ENCODE results near the gene AGRP. TPM values are rescaled to one million over a fixed set of nuclear protein-coding genes. Genes with fewer than 3 reads are reported as not detected.

The AGRP gene
- total RNA-seq, 4 donors from 2014 or later: not detected

DNA sequence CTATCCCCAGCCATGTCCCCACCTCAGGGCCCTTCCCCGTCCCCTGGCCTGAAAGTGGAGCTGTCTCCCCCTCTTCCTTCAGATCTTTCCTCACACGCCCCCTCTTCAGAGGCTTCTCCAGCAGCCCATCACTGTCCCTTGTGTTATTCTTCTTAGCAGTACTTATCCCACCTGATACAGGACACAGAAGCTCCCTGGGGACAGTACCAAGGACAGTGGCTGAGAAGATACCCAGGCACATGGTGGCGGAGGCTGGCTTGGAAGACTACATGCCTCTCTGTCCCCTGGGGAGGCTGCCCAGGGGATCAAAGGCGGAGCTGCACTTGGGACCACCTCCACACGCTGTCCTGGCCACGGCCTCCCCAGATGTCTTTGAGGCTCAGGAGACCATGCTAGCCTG is 28.5 kb downstream of the AGRP start:
- no peaks in the 10 kb centered on the region for H3K9me3 ChIP-seq
- H3K36me3 ChIP-seq: peaks cover 0 to 32% (median 0%) of the 10 kb centered on the region in 3 donors
- no peaks in the 10 kb centered on the region for H3K27me3 ChIP-seq
- peaks cover 3 to 88% (median 23%) of the 10 kb centered on the region in 4 donors for H3K4me1 ChIP-seq
- TF ChIP-seq POLR2A (IDR thresholded peaks at IDR 0.05): no peak
- peak overlapping the region in 2 of 4 donors; percentile 36 to 94 for H3K27ac ChIP-seq
- no peak for DNase-seq
- no peak overlapping the region for H3K4me3 ChIP-seq

DNA sequence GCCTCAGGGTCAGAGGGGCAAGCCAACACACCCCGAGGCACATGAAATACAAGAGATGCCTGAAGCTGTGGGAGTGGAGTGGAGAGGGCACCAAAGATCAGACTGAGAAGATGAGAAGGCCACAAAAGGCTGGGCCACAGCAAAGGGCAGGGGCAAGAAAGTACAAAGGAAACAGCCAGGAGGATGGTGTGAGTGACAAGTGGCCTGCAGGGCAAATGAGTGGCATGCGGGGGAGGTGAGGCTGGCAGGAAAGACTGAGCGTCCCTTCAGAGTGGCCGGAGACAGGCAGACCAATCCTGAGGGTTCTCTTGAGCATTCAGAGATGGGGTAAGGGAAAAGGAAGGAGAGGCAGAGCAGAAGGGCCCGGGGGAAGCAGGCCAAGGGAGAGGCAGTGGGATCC is 29.2 kb downstream of the AGRP start:
- Histone ChIP-seq H3K27me3 (no peaks in the 10 kb centered on the region), H3K36me3 (peaks cover 0 to 38% (median 0%) of the 10 kb centered on the region in 3 donors), H3K4me3 (no peak overlapping the region), H3K9me3 (no peaks in the 10 kb centered on the region), H3K4me1 (peaks cover 3 to 88% (median 19%) of the 10 kb centered on the region in 4 donors), H3K27ac (peak overlapping the region in 2 of 4 donors; percentile 36 to 94)
- TF ChIP-seq, protein P1, sequence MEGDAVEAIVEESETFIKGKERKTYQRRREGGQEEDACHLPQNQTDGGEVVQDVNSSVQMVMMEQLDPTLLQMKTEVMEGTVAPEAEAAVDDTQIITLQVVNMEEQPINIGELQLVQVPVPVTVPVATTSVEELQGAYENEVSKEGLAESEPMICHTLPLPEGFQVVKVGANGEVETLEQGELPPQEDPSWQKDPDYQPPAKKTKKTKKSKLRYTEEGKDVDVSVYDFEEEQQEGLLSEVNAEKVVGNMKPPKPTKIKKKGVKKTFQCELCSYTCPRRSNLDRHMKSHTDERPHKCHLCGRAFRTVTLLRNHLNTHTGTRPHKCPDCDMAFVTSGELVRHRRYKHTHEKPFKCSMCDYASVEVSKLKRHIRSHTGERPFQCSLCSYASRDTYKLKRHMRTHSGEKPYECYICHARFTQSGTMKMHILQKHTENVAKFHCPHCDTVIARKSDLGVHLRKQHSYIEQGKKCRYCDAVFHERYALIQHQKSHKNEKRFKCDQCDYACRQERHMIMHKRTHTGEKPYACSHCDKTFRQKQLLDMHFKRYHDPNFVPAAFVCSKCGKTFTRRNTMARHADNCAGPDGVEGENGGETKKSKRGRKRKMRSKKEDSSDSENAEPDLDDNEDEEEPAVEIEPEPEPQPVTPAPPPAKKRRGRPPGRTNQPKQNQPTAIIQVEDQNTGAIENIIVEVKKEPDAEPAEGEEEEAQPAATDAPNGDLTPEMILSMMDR (IDR thresholded peaks at IDR 0.05): no peak
- peak in 1 of 2 donors; percentile 22 for TF ChIP-seq POLR2A (IDR thresholded peaks at IDR 0.05)
- peak in 1 of 3 donors; percentile 53 for DNase-seq

DNA sequence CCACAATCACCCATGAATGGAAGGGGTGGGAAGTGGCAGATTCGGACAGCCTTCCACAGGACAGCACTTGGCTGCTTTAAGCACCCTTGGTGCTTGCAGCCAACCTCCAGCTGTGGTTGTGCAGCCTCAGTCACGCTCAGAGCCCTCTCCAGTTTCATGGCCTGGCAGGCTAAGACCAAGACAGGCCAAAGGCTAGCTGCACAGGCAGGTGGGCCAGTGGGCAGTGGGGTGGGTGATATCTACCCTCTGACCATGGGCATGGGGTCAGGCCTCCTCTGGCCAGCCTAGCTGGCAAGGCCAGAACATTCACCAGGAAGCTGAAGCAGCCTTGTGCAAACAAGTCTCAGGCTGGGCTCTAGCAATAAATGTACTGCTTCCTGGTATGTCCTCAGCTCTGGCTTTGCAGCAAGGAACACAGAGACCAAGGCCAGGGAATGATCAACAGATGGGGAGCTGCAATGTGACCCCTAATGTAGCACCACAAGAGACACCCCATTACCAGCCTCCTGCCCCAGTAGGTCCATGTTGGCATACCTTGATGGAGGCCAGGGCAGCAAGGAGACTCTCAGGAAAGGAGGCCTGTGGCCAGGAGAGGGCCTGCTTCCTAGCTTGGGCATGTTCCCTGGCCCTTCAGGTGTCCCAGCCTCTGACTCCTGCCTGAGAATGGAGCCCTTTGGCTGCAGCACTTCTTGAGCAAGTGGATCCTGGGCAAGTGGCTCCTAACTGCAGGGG is 31.5 kb downstream of the AGRP start:
- TF ChIP-seq, protein P1 (IDR thresholded peaks at IDR 0.05): no peak
- TF ChIP-seq POLR2A (IDR thresholded peaks at IDR 0.05): peak in 1 of 2 donors; percentile 37
- Histone ChIP-seq H3K4me1 (peaks cover 3 to 86% (median 23%) of the 10 kb centered on the region in 4 donors), H3K27me3 (no peaks in the 10 kb centered on the region), H3K36me3 (peaks cover 0 to 41% (median 0%) of the 10 kb centered on the region in 3 donors), H3K27ac (peak overlapping the region in 3 of 4 donors; percentile 77 to 94 (median 90)), H3K9me3 (no peaks in the 10 kb centered on the region), H3K4me3 (no peak overlapping the region)
- peak in 1 of 3 donors; percentile 63 for DNase-seq

DNA sequence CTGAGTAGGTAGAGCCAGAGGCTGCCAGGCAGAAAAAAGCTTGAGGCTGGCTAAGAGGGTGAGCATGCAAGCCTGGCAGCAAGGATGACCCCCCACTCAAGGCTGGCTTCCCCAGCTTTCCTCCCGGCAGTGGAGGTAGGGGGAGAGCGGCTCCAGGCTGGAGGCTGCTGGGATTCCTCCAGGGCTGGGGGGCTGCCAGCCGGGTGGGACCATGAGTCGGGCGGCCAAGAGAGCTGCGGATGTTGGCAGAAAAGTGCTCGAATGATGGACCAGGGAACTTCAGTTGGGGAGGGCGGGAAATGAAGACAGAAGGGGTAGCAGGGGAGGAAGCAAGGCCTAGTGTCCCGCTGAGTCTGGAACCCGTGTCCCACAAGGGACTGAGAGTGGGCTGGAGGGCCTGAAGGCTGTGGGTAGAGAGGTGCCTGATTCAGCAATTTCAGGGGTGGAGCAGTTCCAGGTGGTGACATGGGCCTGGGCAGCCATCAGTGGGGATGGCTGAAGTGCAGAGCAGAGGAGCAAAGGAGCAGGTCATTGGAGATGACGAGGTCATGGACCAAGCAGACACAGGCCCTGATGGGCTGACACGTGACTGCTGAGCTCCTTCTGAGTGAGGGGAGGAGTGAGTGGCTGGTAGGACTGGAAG is 32.2 kb downstream of the AGRP start:
- H3K27me3 ChIP-seq: no peaks in the 10 kb centered on the region
- peaks cover 3 to 86% (median 23%) of the 10 kb centered on the region in 4 donors for H3K4me1 ChIP-seq
- no peaks in the 10 kb centered on the region for H3K9me3 ChIP-seq
- no peak overlapping the region for H3K4me3 ChIP-seq
- peak in 1 of 3 donors; percentile 48 for DNase-seq
- peaks cover 0 to 41% (median 0%) of the 10 kb centered on the region in 3 donors for H3K36me3 ChIP-seq
- TF ChIP-seq, protein P1 (IDR thresholded peaks at IDR 0.05): no peak
- no peak for TF ChIP-seq POLR2A (IDR thresholded peaks at IDR 0.05)
- H3K27ac ChIP-seq: peak overlapping the region in 3 of 4 donors; percentile 77 to 94 (median 90)

DNA sequence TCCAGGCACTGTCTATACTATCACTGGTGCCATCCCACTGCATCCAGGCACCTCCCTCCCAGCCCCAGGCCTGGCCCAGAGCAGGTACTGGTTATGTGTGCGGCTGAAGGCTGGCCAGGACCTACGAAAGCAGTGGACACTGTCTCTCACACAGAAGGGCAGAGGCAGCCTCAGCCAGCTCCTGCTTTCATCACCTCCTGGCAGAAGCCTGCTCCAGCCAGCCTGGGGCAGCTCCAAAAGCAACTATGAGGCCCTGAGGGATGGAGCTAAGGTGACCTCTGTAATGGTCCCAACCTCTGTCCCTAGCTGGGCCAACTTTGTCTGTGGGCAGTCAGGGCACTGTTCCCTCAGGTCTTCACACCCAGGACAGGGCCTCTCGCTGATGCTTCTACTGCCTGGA is 33.6 kb downstream of the AGRP start:
- TF ChIP-seq, protein P1 (IDR thresholded peaks at IDR 0.05): no peak
- TF ChIP-seq POLR2A (IDR thresholded peaks at IDR 0.05): no peak
- peak in 1 of 3 donors; percentile 57 for DNase-seq
- Histone ChIP-seq H3K27ac (peak overlapping the region in 3 of 4 donors; percentile 81 to 93 (median 90)), H3K9me3 (no peaks in the 10 kb centered on the region), H3K4me1 (peaks cover 3 to 92% (median 27%) of the 10 kb centered on the region in 4 donors), H3K36me3 (peaks cover 0 to 50% (median 0%) of the 10 kb centered on the region in 3 donors), H3K4me3 (no peak overlapping the region), H3K27me3 (no peaks in the 10 kb centered on the region)

DNA sequence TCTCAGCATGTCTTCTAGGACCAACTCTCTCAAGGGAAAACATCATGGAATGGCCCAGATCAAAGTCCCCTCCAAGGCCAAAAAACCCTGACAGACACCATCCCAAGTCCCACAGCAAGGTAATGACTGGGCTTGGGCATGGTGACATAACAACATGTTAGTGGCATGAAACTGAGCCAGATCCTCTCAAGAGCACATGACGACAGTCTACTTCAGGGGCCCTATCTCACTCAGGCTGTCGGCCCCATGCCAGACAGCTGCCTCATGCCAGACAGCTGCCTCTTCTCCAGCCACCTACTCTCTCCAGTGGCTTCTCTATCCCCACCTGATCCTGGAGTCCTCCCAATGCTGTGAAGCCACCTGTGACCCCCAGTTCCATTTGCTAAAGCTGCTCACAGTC is 34.0 kb downstream of the AGRP start:
- Histone ChIP-seq H3K4me1 (peaks cover 3 to 95% (median 28%) of the 10 kb centered on the region in 4 donors), H3K36me3 (peaks cover 0 to 54% (median 0%) of the 10 kb centered on the region in 3 donors), H3K27me3 (no peaks in the 10 kb centered on the region), H3K4me3 (no peak overlapping the region), H3K27ac (peak overlapping the region in 3 of 4 donors; percentile 81 to 93 (median 90)), H3K9me3 (no peaks in the 10 kb centered on the region)
- TF ChIP-seq POLR2A (IDR thresholded peaks at IDR 0.05): no peak
- TF ChIP-seq, protein P1 (IDR thresholded peaks at IDR 0.05): no peak
- no peak for DNase-seq

All from Peyer's patch (tissue), 4 donors.